ENCODE measurements around the gene ZNF3.

Gene ZNF3

GRCh38 chr7:100124301-100125230 lies 43.0 kb upstream of the ZNF3 start:
- H3K18ac ChIP-seq (ENCODE audit: low read depth in 1 of 2, low read length in 2 of 2): no peak overlapping the region
- no peak overlapping the region for H2BK12ac ChIP-seq (ENCODE audit: low read length in 2 of 2)
- no peaks in the 10 kb centered on the region for H3K27me3 ChIP-seq (ENCODE audit: control insufficient read depth in 1 of 2, insufficient read depth in 1 of 2, low read length in 2 of 2)
- 94% methylated on average over 3 of the region's 4 CpGs for WGBS
- no peak for DNase-seq
- peaks cover 22% of the 10 kb centered on the region for H3K4me1 ChIP-seq (ENCODE audit: control insufficient read depth, insufficient read depth, low read depth, low read length)
- no peak overlapping the region for H2BK120ac ChIP-seq (ENCODE audit: low read depth, low read length)
- no peak overlapping the region for H3K27ac ChIP-seq (ENCODE audit: low read length, poor library complexity, severe bottlenecking)
- no peak overlapping the region for H3K9ac ChIP-seq (ENCODE audit: low read length)
- no peak overlapping the region for H3K23ac ChIP-seq (ENCODE audit: low read length in 2 of 2)
- H2AFZ ChIP-seq (ENCODE audit: low read depth, low read length): no peak overlapping the region
- no peak overlapping the region for H3K14ac ChIP-seq (ENCODE audit: low read length in 2 of 2)
- no peaks in the 10 kb centered on the region for H3K9me3 ChIP-seq (ENCODE audit: control insufficient read depth, low read length)
- no peak overlapping the region for H4K91ac ChIP-seq (ENCODE audit: low read length)
- no peak overlapping the region for H3K4me3 ChIP-seq (ENCODE audit: insufficient read depth in 1 of 2, low read depth in 1 of 2, low read length in 2 of 2)
- H4K8ac ChIP-seq (ENCODE audit: low read length): no peak overlapping the region
- H2AK5ac ChIP-seq (ENCODE audit: low read length, severe bottlenecking): no peak overlapping the region
- H3K4ac ChIP-seq (ENCODE audit: low read depth in 1 of 2, low read length in 2 of 2): no peak overlapping the region
- H2BK5ac ChIP-seq (ENCODE audit: low read depth, low read length, poor library complexity, severe bottlenecking): no peak overlapping the region
- H3K36me3 ChIP-seq (ENCODE audit: control insufficient read depth in 1 of 2, insufficient read depth in 2 of 2, low read depth in 1 of 2, low read length in 2 of 2): peaks cover 20 to 29% of the 10 kb centered on the region in 2 experiments
- peaks cover 26% of the 10 kb centered on the region for H3K79me1 ChIP-seq (replicated peaks; ENCODE audit: low read length, poor library complexity, severe bottlenecking)
- no peak overlapping the region for H3K4me2 ChIP-seq (ENCODE audit: low read length, poor library complexity, severe bottlenecking)
- H2BK15ac ChIP-seq (ENCODE audit: low read depth, poor library complexity, severe bottlenecking): no peak overlapping the region

GRCh38 chr7:100122568-100122967 lies 41.0 kb upstream of the ZNF3 start:
- DNase-seq: no peak
- no peaks in the 10 kb centered on the region for H3K27me3 ChIP-seq (ENCODE audit: control insufficient read depth in 1 of 2, insufficient read depth in 1 of 2, low read length in 2 of 2)
- H4K91ac ChIP-seq (ENCODE audit: low read length): no peak overlapping the region
- H3K27ac ChIP-seq (ENCODE audit: low read length, poor library complexity, severe bottlenecking): no peak overlapping the region
- peaks cover 19% of the 10 kb centered on the region for H3K4me1 ChIP-seq (ENCODE audit: control insufficient read depth, insufficient read depth, low read depth, low read length)
- H4K8ac ChIP-seq (ENCODE audit: low read length): no peak overlapping the region
- H3K14ac ChIP-seq (ENCODE audit: low read length in 2 of 2): no peak overlapping the region
- peaks cover 32% of the 10 kb centered on the region for H3K79me1 ChIP-seq (replicated peaks; ENCODE audit: low read length, poor library complexity, severe bottlenecking)
- H2BK120ac ChIP-seq (ENCODE audit: low read depth, low read length): no peak overlapping the region
- no peak overlapping the region for H3K4ac ChIP-seq (ENCODE audit: low read depth in 1 of 2, low read length in 2 of 2)
- H3K4me3 ChIP-seq (ENCODE audit: insufficient read depth in 1 of 2, low read depth in 1 of 2, low read length in 2 of 2): no peak overlapping the region
- no peak overlapping the region for H3K23ac ChIP-seq (ENCODE audit: low read length in 2 of 2)
- WGBS: 100% methylated on average over 1 of the region's 1 CpG
- no peak overlapping the region for H2BK5ac ChIP-seq (ENCODE audit: low read depth, low read length, poor library complexity, severe bottlenecking)
- no peaks in the 10 kb centered on the region for H3K9me3 ChIP-seq (ENCODE audit: control insufficient read depth, low read length)
- no peak overlapping the region for H3K18ac ChIP-seq (ENCODE audit: low read depth in 1 of 2, low read length in 2 of 2)
- H2BK15ac ChIP-seq (ENCODE audit: low read depth, poor library complexity, severe bottlenecking): no peak overlapping the region
- no peak overlapping the region for H2AK5ac ChIP-seq (ENCODE audit: low read length, severe bottlenecking)
- H3K36me3 ChIP-seq (ENCODE audit: control insufficient read depth in 1 of 2, insufficient read depth in 2 of 2, low read depth in 1 of 2, low read length in 2 of 2): peaks cover 20 to 29% of the 10 kb centered on the region in 2 experiments
- H3K9ac ChIP-seq (ENCODE audit: low read length): no peak overlapping the region
- H2BK12ac ChIP-seq (ENCODE audit: low read length in 2 of 2): no peak overlapping the region
- H2AFZ ChIP-seq (ENCODE audit: low read depth, low read length): no peak overlapping the region
- no peak overlapping the region for H3K4me2 ChIP-seq (ENCODE audit: low read length, poor library complexity, severe bottlenecking)

- Histone ChIP-seq H3K23ac (ENCODE audit: low read length in 2 of 2) (no peak overlapping the region), H2BK120ac (ENCODE audit: low read depth, low read length) (no peak overlapping the region), H3K4me2 (ENCODE audit: low read length, poor library complexity, severe bottlenecking) (no peak overlapping the region), H3K36me3 (ENCODE audit: control insufficient read depth in 1 of 2, insufficient read depth in 2 of 2, low read depth in 1 of 2, low read length in 2 of 2) (peaks cover 20 to 29% of the 10 kb centered on the region in 2 experiments), H2BK5ac (ENCODE audit: low read depth, low read length, poor library complexity, severe bottlenecking) (no peak overlapping the region), H2BK15ac (ENCODE audit: low read depth, poor library complexity, severe bottlenecking) (peak overlapping the region; percentile 6), H4K8ac (ENCODE audit: low read length) (no peak overlapping the region), H3K18ac (ENCODE audit: low read depth in 1 of 2, low read length in 2 of 2) (no peak overlapping the region), H3K27me3 (ENCODE audit: control insufficient read depth in 1 of 2, insufficient read depth in 1 of 2, low read length in 2 of 2) (no peaks in the 10 kb centered on the region), H3K14ac (ENCODE audit: low read length in 2 of 2) (no peak overlapping the region), H3K4ac (ENCODE audit: low read depth in 1 of 2, low read length in 2 of 2) (peak overlapping the region in 1 of 2 experiments; percentile 15), H2BK12ac (ENCODE audit: low read length in 2 of 2) (peak overlapping the region in 1 of 2 experiments; percentile 21), H3K4me3 (ENCODE audit: insufficient read depth in 1 of 2, low read depth in 1 of 2, low read length in 2 of 2) (no peak overlapping the region), H2AK5ac (ENCODE audit: low read length, severe bottlenecking) (no peak overlapping the region), H3K9me3 (ENCODE audit: control insufficient read depth, low read length) (no peaks in the 10 kb centered on the region), H3K79me1 (replicated peaks; ENCODE audit: low read length, poor library complexity, severe bottlenecking) (peaks cover 28% of the 10 kb centered on the region), H2AFZ (ENCODE audit: low read depth, low read length) (no peak overlapping the region), H3K27ac (ENCODE audit: low read length, poor library complexity, severe bottlenecking) (no peak overlapping the region), H4K91ac (ENCODE audit: low read length) (no peak overlapping the region), H3K4me1 (ENCODE audit: control insufficient read depth, insufficient read depth, low read depth, low read length) (peaks cover 15% of the 10 kb centered on the region), H3K9ac (ENCODE audit: low read length) (no peak overlapping the region)
- 86% methylated on average over 13 of the region's 13 CpGs for WGBS
- no peak for DNase-seq
These were observed 40.5 kb upstream of the ZNF3 start for GRCh38 chr7:100122067-100122466.

- H3K4me2 ChIP-seq (ENCODE audit: low read length, poor library complexity, severe bottlenecking): peak overlapping the region; percentile 82
- no peak overlapping the region for H2BK5ac ChIP-seq (ENCODE audit: low read depth, low read length, poor library complexity, severe bottlenecking)
- no peak overlapping the region for H3K14ac ChIP-seq (ENCODE audit: low read length in 2 of 2)
- H2AFZ ChIP-seq (ENCODE audit: low read depth, low read length): no peak overlapping the region
- H4K91ac ChIP-seq (ENCODE audit: low read length): peak overlapping the region; percentile 55
- no peak overlapping the region for H2AK5ac ChIP-seq (ENCODE audit: low read length, severe bottlenecking)
- 74% methylated on average over 1 of the region's 1 CpG for WGBS
- H4K8ac ChIP-seq (ENCODE audit: low read length): peak overlapping the region; percentile 71
- H3K36me3 ChIP-seq (ENCODE audit: control insufficient read depth in 1 of 2, insufficient read depth in 2 of 2, low read depth in 1 of 2, low read length in 2 of 2): peaks cover 20 to 29% of the 10 kb centered on the region in 2 experiments
- H3K4ac ChIP-seq (ENCODE audit: low read depth in 1 of 2, low read length in 2 of 2): peak overlapping the region in 1 of 2 experiments; percentile 65
- peak overlapping the region in 1 of 2 experiments; percentile 97 for H3K4me3 ChIP-seq (ENCODE audit: insufficient read depth in 1 of 2, low read depth in 1 of 2, low read length in 2 of 2)
- H3K27me3 ChIP-seq (ENCODE audit: control insufficient read depth in 1 of 2, insufficient read depth in 1 of 2, low read length in 2 of 2): no peaks in the 10 kb centered on the region
- no peak overlapping the region for H3K23ac ChIP-seq (ENCODE audit: low read length in 2 of 2)
- H2BK15ac ChIP-seq (ENCODE audit: low read depth, poor library complexity, severe bottlenecking): no peak overlapping the region
- DNase-seq: no peak
- H2BK120ac ChIP-seq (ENCODE audit: low read depth, low read length): peak overlapping the region; percentile 42
- H3K18ac ChIP-seq (ENCODE audit: low read depth in 1 of 2, low read length in 2 of 2): peak overlapping the region in 1 of 2 experiments; percentile 71
- peaks cover 11% of the 10 kb centered on the region for H3K4me1 ChIP-seq (ENCODE audit: control insufficient read depth, insufficient read depth, low read depth, low read length)
- H3K9me3 ChIP-seq (ENCODE audit: control insufficient read depth, low read length): no peaks in the 10 kb centered on the region
- peak overlapping the region; percentile 94 for H3K9ac ChIP-seq (ENCODE audit: low read length)
- H2BK12ac ChIP-seq (ENCODE audit: low read length in 2 of 2): peak overlapping the region in 1 of 2 experiments; percentile 56
- peak overlapping the region; percentile 0 for H3K27ac ChIP-seq (ENCODE audit: low read length, poor library complexity, severe bottlenecking)
- H3K79me1 ChIP-seq (replicated peaks; ENCODE audit: low read length, poor library complexity, severe bottlenecking): peaks cover 31% of the 10 kb centered on the region
These were observed 39.2 kb upstream of the ZNF3 start for GRCh38 chr7:100120733-100121036.
